Heart left ventricle (tissue), 16 donors: ENCODE results near the gene RPEL1. TPM values are rescaled to one million over a fixed set of nuclear protein-coding genes. Genes with fewer than 3 reads are reported as not detected.

Source experiments
- ATAC-seq, 4 donors: fragments of 200-7000 bp; cut with Tn5 transposase; one replicate each; pipeline ENCODE4 v1.9.1; 2020 to 2022; ENCODE audit warnings: moderate library complexity in 4 of 4, mild to moderate bottlenecking in 3 of 4, moderate number of reproducible peaks in 1 of 4
- DNase-seq, 5 donors: peaks; one replicate each; pipeline ENCODE4 v3.0.0-alpha.2; 2020
- H3K27ac ChIP-seq, 12 donors: fragments of 200-600 bp; sonication (generic) in 4 of 12; one replicate each; pipeline versions ENCODE4 v1.5.0 to v1.8.0; 2016 to 2022; ENCODE audit warnings: mild to moderate bottlenecking in 2 of 12
- H3K27me3 ChIP-seq, 9 donors: fragments of 200-600 bp; sonication (generic) in 2 of 9; one replicate each; pipeline versions ENCODE4 v1.5.1 to v1.8.0; 2016 to 2022; ENCODE audit warnings: mild to moderate bottlenecking in 3 of 9
- H3K36me3 ChIP-seq, 9 donors: fragments of 200-600 bp; sonication (generic) in 2 of 9; one replicate each; pipeline versions ENCODE4 v1.5.0 to v1.8.0; 2018 to 2022; ENCODE audit warnings: mild to moderate bottlenecking in 2 of 9
- H3K4me1 ChIP-seq, 12 donors: fragments of 200-600 bp; sonication (generic) in 4 of 12; one replicate each; pipeline versions ENCODE4 v1.5.0 to v1.8.0; 2016 to 2022; ENCODE audit warnings: mild to moderate bottlenecking in 3 of 12
- H3K4me3 ChIP-seq, 12 donors: fragments of 200-600 bp; sonication (generic) in 4 of 12; one replicate each; pipeline versions ENCODE4 v1.5.0 to v1.8.0; 2017 to 2022; ENCODE audit warnings: mild to moderate bottlenecking in 9 of 12, moderate library complexity in 4 of 12
- H3K9me3 ChIP-seq, 12 donors: fragments of 200-600 bp; sonication (generic) in 4 of 12; one replicate each; pipeline versions ENCODE4 v1.5.0 to v1.8.0; 2016 to 2022; ENCODE audit warnings: mild to moderate bottlenecking in 1 of 12
- CTCF ChIP-seq, 12 donors: fragments of 200-600 bp; sonication (generic) in 4 of 12; IDR thresholded peaks; one replicate each; pipeline versions ENCODE4 v1.5.0 to v1.8.0; 2018 to 2022; ENCODE audit warnings: antibody characterized with exemption in 12 of 12, mild to moderate bottlenecking in 5 of 12
- POLR2A ChIP-seq, 2 donors: fragments of 450-650 bp; IDR thresholded peaks; one replicate each; pipeline ENCODE4 v1.6.1; 2017; ENCODE audit warnings: antibody characterized with exemption in 2 of 2, mild to moderate bottlenecking in 2 of 2, moderate library complexity in 2 of 2
- WGBS, 4 donors: extraction: QIAGEN DNeasy Blood & Tissue Kit in 2 of 4; methylation state at CpG; one replicate each; pipeline versions ENCODE4 v1.1.5 to v1.1.7; 2013 to 2018; 5-methylcytosine and 5-hydroxymethylcytosine counted together
- intact Hi-C, 10 donors: fragments of 100-400 bp; cut with DNase I; formaldehyde crosslinking; loops; one replicate each; pipeline versions ENCODE4 v1.11.1 to v1.14.2; 2022
- polyA plus RNA-seq, 2 donors: library from polyadenylated mRNA; stranded (reverse); fragments of 200-250 nt; gene quantifications; one replicate each; pipeline ENCODE4 v1.2.3, GENCODE V29; 2013
- total RNA-seq, 9 donors: library from RNA; depleted of rRNA in 2 of 9; stranded (reverse); fragments of >200 nt in 2 of 9; fragmentation: NEBNext Ultra II Directional in 3 of 9; extraction: Animal tissue kit (Norgen Biotek cat#: 25700) in 3 of 9; gene quantifications; one replicate each; pipeline versions ENCODE4 v1.1.0 to v1.2.4, GENCODE V29; 2016 to 2023
- donor health status: ischemic (EF 13 %, LVEDD 7.1; RV severe dilation, severe dysfunction).
- donor health status: healthy with polysubstance abuse.
- donor health status: DM: no; HTN: yes; CAD: no.
- donor health status: DM: no; HTN: no; CAD: no.
- donor health status: ischemic (EF 25% LVEDD 6.9; RV normal size, moderate dysfunction).
- donor health status: ischemic (EF 25% LVEDD 5.7; RV mildly dilated, moderate dysfunction).
- donor health status: healthy.
- donor health status: DM: yes; HTN: yes; CAD: no.
- donor health status: ischemic (EF 35%, LVEDD 5.7; RV mildly dilated, moderate dysfunction).
- donor health status: nonischemic (EF 11% LVEDD 7.7; RV severe dilation, severe dysfunction).
- donor health status: DM: yes; HTN: yes; CAD: no.
- donor health status: PGD.
- donor health status: ischemic (EF 29% LVEDD 5.4; RV normal size, mild dysfunction).
- donor health status: nonischemic (EF 23%, LVEDD 6.1; RV moderate dilation, normal function).

Gene RPEL1
- total and polyA plus RNA-seq, 11 donors: not detected

DNA sequence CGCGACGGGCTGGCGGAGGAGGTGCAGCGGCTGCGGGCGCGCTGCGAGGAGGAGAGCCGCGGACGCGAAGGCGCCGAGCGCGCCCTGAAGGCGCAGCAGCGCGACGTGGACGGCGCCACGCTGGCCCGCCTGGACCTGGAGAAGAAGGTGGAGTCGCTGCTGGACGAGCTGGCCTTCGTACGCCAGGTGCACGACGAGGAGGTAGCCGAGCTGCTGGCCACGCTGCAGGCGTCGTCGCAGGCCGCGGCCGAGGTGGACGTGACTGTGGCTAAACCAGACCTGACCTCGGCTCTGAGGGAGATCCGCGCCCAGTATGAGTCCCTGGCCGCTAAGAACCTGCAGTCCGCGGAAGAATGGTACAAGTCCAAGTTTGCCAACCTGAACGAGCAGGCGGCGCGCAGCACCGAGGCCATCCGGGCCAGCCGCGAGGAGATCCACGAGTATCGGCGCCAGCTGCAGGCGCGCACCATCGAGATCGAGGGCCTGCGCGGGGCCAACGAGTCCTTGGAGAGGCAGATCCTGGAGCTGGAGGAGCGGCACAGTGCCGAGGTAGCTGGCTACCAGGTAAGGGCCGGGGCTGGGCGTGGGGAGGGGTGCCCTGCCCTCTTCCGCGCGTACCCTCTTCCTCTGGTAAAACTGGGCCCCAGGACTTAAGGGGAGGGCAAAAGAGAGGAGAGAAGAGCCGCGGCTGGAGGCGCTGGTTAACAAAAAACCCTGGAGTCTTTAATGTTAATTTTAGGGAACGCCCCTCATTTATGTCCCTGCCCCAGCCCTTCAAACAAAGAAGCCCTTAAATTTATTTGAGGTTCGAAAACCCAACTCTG lies 32.2 kb downstream of the RPEL1 start:
- ATAC-seq: no peak
- intact Hi-C loops: no loop called here
- peaks cover 21 to 80% (median 52%) of the 10 kb centered on the region in 9 donors for H3K27me3 ChIP-seq

GRCh38 chr10:103278537-103278823 lies 32.8 kb downstream of the RPEL1 start:
- Histone ChIP-seq H3K27ac (no peak overlapping the region), H3K4me3 (no peak overlapping the region), H3K4me1 (peaks cover 0 to 16% (median 7%) of the 10 kb centered on the region in 12 donors), H3K9me3 (no peaks in the 10 kb centered on the region), H3K27me3 (peaks cover 21 to 80% (median 52%) of the 10 kb centered on the region in 9 donors), H3K36me3 (no peaks in the 10 kb centered on the region)
- no peak for ATAC-seq
- no peak for DNase-seq
- intact Hi-C loops: no loop called here
- 22 to 40% (median 31%) methylated on average over 12 of the region's 12 CpGs for WGBS, 4 donors
- TF ChIP-seq CTCF (IDR thresholded peaks at IDR 0.05): no peak
- no peak for TF ChIP-seq POLR2A (IDR thresholded peaks at IDR 0.05)

More for the DNA sequence above, 32.2 kb downstream of the RPEL1 start:
- Histone ChIP-seq H3K4me1 (peaks cover 0 to 16% (median 7%) of the 10 kb centered on the region in 12 donors), H3K9me3 (no peaks in the 10 kb centered on the region), H3K36me3 (no peaks in the 10 kb centered on the region), H3K27ac (no peak overlapping the region), H3K4me3 (peak overlapping the region in 5 of 12 donors; percentile 13 to 45 (median 29))
- no peak for TF ChIP-seq POLR2A (IDR thresholded peaks at IDR 0.05)
- TF ChIP-seq CTCF (IDR thresholded peaks at IDR 0.05): no peak
- DNase-seq: no peak
- 6 to 10% (median 9%) methylated on average over 43 to 76 of the region's 76 CpGs for WGBS, 4 donors

- WGBS, 4 donors: 2 to 3% (median 2%) methylated on average over 11 of the region's 11 CpGs
- DNase-seq: peak in 4 of 5 donors; percentile 16 to 45 (median 36)
Observed at GRCh38 chr10:103278862-103279298, 33.2 kb downstream of the RPEL1 start.

More at GRCh38 chr10:103278862-103279298, 33.2 kb downstream of the RPEL1 start:
- H3K9me3 ChIP-seq: no peaks in the 10 kb centered on the region
- H3K4me3 ChIP-seq: no peak overlapping the region
- TF ChIP-seq POLR2A (IDR thresholded peaks at IDR 0.05) (no peak), CTCF (IDR thresholded peaks at IDR 0.05) (no peak)
- intact Hi-C loops: no loop called here
- no peak for ATAC-seq
- peaks cover 0 to 16% (median 7%) of the 10 kb centered on the region in 12 donors for H3K4me1 ChIP-seq
- no peaks in the 10 kb centered on the region for H3K36me3 ChIP-seq
- no peak overlapping the region for H3K27ac ChIP-seq
- H3K27me3 ChIP-seq: peaks cover 21 to 81% (median 52%) of the 10 kb centered on the region in 9 donors
